K562 (cell line): ENCODE measurements around the gene ISG20L2. TPM values are rescaled to one million over a fixed set of nuclear protein-coding genes. Genes with fewer than 3 reads are reported as not detected.

Experiments
- EP300 ChIP-seq: IDR thresholded peaks from 2 replicates; pipeline ENCODE4 v1.6.1; 2012; ENCODE audit warnings: low read length, improper control_type of control experiment
- SIN3B ChIP-seq: fragments of 450-650 bp; IDR thresholded peaks from 2 replicates; pipeline ENCODE4 v1.6.1; 2017; ENCODE audit warnings: low read depth, mild to moderate bottlenecking, moderate library complexity
- TSHZ1 ChIP-seq: fragments of 250-450 bp; sonication (Bioruptor Pico); IDR thresholded peaks from 2 replicates; pipeline ENCODE4 v1.4.0; 2020; ENCODE audit warnings: mild to moderate bottlenecking, moderate library complexity
- ZBTB49 ChIP-seq: sonication (generic); formaldehyde crosslinking; IDR thresholded peaks from 2 replicates; pipeline ENCODE4 v1.8.0; 2022; ENCODE audit warnings: missing genetic modification reagents, mild to moderate bottlenecking, borderline replicate concordance
- ZNF263 ChIP-seq: sonication (generic); formaldehyde crosslinking; IDR thresholded peaks from 2 replicates; pipeline ENCODE4 v1.8.0; 2022; ENCODE audit warnings: mild to moderate bottlenecking, missing genetic modification reagents, borderline replicate concordance
- ZNF354B ChIP-seq: fragments of 250-450 bp; sonication (Bioruptor Pico); IDR thresholded peaks from 2 replicates; pipeline ENCODE4 v1.4.0; 2020
- polyA plus RNA-seq, 8 experiments: library from polyadenylated mRNA; depleted of rRNA in 4 of 8; stranded (reverse) in 5 of 8; unstranded in 3 of 8; fragments of >200 nt; fragmentation: Nextera tagmentation in 2 of 8; fragmentation: Illumina TruSeq in 1 of 8; extraction: Ambion mirVana in 2 of 8; extraction: Trizol in 1 of 8; gene quantifications; 2 replicates each; pipeline versions ENCODE4 v1.2.1 to v1.2.3, GENCODE V29; 2011 to 2014; ENCODE audit warnings: inconsistent platforms in 1 of 8, missing spikeins in 1 of 8
- total RNA-seq, 7 experiments: library from RNA; depleted of rRNA in 6 of 7; stranded (reverse); fragments of >200 nt in 6 of 7; fragmentation: Illumina TruSeq in 2 of 7; extraction: Trizol in 2 of 7; gene quantifications; 2 replicates each; pipeline versions ENCODE4 v1.2.1 to v1.2.3, GENCODE V29; 2011 to 2021; ENCODE audit warnings: low replicate concordance in 1 of 7

Gene ISG20L2
- total and polyA plus RNA-seq, 9 of the 15 experiments (the other 6 are each of a cell fraction or from before 2014, with no cell fraction given) = 21.3 to 130 (median 50.3) TPM

GRCh38 chr1:156676820-156677615, 51.5 kb downstream of the ISG20L2 start, which contains the start of gene NES (continued):
- 0 out of 2 replicates have a peak, but pooled peaks have one; percentile 13 for TF ChIP-seq SIN3B
- peak; percentile 24; the same call in 1 of the 2 replicates for TF ChIP-seq EP300
- no peak for TF ChIP-seq ZBTB49 (CRISPR knock-in tag)
- no peak for TF ChIP-seq ZNF263
- TF ChIP-seq TSHZ1 (CRISPR knock-in tag) = no peak
- no peak for TF ChIP-seq ZNF354B
